Suppressor macrophage (primary cell): ENCODE results near the gene ZNF689.
"Not testable (repeated sequence)": the region's sequence is repeated elsewhere in the genome, so short reads cannot be mapped to it uniquely, and the experiment has no call there.

Experiments used
- DNase-seq, 4 experiments: peaks; one replicate each; pipeline ENCODE4 v3.0.0-alpha.2; 2020 to 2022

ZNF689 gene

GRCh38 chr16:30600215-30600614 is 10.0 kb downstream of the ZNF689 start:
- no peak for DNase-seq

DNA sequence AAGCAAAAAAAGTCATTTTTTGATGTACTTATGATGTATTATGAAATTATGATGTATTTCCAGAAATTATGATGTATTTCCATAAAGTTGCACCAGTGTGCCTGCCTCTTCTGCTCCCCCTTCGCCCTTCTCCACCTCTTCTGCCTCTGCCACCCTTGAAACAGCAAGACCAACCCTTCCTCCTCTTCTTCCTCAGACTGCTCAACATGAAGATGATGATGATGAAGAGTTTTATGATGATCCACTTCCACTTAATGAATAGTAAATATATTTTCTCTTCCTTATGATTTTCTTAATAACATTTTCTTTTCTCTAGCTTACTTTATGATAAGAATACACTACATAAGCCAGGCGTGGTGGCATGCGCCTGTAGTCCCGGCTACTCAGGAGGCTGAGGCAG is 17.3 kb downstream of the ZNF689 start:
- no peak for DNase-seq

- DNase-seq, result not testable (repeated sequence)
These were observed 19.3 kb downstream of the ZNF689 start for GRCh38 chr16:30590869-30591268.

DNA sequence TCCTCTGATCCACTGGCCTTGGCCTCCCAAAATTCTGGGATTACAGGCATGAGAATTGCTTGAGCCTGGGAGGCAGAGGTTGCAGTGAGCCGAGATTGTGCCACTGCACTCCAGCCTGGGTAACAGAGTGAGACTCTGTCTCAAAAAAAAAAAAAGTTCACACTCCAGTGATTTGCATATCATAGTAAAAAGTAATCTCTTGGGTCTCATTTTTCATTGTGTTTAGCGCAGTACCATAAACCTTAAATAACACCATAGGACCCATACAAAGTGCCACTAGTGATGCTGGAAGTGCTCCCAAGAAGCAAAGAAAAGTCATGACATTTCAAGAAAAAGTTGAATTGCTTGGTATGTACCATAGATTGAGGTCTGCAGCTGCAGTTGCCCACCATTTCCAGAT is 20.6 kb downstream of the ZNF689 start:
- not testable (repeated sequence) for DNase-seq

GRCh38 chr16:30588651-30589050 is 21.5 kb downstream of the ZNF689 start:
- no peak for DNase-seq

DNA sequence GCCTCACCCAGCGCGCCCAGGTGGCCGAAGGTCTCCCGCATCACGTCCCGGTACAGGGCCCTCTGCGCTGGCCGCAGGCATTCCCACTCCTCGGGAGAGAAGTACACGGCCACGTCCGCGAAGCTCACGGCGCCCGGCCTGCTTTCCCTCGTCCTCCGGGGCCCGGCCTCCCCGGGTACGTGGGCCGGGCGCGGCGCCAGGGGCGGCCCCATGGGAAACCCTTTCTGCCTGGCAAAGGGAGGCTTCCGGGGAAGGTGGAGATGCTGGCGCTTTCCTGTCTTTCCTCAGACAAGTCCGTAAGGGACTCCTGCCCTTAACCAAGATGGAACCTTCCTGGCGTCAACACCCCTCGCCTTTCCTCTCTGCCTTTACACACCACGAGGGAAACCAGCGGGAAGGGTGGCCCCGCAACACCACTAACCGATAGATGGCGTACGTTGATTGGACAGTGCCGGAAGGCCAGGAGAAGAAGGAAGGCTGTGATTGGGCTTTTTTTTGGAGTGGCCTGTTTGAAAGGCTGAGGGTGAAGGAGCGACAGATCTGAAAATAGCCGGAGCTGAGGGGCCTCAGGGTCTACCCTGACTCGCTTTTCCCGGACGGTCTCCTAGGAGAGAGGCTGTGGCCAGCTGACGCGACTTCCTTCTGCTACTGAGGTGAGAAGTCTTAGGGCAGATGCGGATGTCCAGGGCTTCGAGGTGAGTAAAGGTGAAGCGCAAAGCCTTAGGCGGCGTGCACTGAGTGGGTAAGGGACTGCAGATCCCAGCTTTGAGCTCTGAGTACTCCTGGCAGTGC is 24.6 kb downstream of the ZNF689 start, which contains the start of gene ZNF785:
TSS of gene ZNF785 (minus strand) at position 298 of the 792 bp plus-strand sequence. CDS start at position 212, 86 bp downstream.
- peak; percentile 96 to 98 (median 98) for DNase-seq

DNA sequence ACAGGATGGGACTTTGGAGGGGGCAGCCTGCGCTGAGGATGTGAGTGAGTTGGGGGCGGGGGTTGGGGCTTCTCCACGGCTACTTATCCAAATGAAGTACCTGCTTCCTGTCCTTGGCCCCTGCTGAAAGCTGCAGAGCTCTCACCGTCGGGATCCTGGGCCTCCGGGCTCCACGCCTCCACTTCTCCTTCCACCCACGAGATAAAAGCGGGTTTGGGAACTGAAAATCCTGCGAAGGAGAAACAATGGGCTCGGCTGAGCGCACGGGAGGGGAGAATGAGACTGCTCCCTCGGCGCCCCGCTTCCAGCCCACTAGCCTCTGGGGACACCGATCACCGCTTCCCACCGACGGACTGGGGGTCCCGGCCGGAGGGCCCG is 25.2 kb downstream of the ZNF689 start:
- DNase-seq, result peak; percentile 55 to 80 (median 70)

DNA sequence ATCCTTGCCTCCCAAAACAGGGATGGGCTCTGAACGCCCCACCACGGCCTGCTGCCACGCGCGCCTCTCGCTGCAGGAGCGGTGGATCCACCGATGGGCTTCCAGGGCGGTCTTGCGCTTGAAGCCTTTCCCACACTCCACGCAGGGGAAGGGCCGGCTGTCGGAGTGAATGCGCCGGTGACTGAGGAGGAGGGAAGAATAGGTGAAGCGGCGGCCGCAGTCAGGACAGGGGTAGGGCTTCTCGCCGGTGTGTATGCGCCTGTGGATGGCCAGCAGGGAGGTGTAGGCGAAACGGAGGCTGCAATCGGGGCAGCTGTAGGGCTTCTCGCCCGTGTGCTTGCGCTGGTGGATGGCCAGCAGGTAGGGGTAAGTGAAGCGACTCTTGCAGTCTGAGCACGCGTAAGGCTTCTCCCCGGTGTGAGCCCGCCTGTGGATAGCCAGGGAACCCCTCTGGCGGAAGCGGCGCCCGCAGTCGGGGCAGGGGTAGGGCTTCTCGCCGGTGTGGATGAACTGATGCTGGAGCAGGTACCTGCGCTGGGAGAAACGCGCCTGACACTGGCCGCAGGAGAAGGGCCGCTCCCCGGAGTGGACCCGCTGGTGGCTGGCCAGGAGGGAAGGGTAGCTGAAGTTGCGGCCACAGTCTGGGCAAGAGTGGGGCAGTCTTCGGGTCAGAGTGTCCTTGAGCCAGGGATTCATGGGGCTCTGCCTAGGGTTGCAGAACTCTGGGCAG is 27.4 kb downstream of the ZNF689 start:
- DNase-seq, result no peak

DNA sequence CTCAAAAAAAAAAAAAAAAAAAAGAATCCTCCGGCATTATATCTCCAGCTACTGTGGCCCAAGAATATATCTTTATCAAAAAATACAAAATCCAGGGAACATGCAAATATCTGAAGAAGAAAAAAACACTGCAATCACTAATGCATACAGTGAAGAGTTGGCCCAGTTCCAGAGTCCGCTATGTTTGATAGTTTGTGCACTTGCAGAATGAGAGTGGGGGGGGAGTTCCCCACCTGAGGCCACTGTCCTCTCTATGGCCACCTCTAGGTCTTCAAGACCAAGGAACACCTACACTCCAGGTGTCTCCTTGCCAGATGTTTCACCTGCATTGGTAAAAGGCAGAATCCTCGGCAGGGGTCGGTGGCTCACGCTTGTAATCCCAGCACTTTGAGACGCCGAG is 28.7 kb downstream of the ZNF689 start:
- no peak for DNase-seq

DNA sequence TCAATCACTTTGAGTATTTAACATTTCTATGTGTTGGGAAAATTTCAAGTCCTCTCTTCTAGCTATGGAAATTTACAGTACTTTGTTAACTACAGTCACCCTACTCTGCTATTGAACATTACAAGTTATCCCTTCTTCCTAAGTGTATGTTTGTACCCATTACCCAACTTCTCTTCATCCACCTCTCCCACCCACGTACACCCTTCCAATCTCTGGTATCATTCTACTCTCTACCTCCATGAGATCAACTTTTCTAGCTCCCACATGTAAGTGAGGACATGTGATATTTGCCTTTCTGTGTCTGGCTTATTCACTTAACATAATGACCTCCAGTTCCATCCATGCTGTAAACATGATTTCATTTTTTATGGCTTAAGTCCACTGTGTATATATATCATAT is 35.5 kb downstream of the ZNF689 start:
- no peak for DNase-seq

DNA sequence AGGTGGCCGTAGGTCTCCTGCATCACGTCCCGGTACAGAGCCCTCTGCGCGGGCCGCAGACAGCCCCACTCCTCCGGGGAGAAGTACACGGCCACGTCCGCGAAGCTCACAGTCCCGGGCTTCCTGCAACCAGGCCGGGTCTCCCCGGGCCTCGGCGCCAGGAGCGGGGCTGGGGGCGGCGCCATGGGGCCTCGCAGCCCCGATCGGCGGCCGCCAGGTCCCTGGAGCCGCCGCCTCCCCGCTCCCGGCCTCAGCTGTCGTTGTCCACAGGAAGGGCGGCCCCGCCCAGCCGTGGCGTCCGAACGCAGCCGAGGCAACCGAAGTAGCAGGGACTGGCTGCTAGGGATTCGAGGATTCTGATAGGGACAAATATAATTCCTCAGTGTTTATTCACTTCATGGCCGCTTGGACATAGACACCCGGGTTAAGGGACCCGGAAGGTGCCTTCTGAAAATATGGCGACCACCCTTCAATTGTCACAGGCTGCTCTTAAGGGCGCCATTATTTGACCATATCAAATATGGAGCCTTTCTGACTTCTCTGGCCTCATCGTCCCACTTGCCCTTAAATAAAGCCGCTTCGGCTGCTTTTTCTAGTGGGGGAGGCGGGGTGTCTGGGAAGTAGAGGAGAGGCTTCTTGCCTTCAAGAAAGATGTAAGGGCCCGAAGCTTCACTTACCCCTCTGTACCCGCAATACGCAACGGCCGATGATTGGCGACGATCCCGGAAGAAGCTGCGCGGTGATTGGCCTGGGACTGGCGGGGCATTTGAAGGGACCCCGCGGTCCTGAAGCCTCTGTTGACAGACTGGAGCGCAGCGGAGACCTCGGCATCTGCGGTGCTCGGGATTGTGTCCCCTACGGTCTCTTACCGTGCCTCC is 38.5 kb downstream of the ZNF689 start, which contains the start of gene ZNF688:
TSS of gene ZNF688 (minus strand) at position 270 of the 878 bp plus-strand sequence. CDS start at position 185, 85 bp downstream.
- DNase-seq, result peak; percentile 93 to 97 (median 96)

GRCh38 chr16:30570636-30571444 is 39.3 kb downstream of the ZNF689 start:
- DNase-seq, result peak in 2 of 4 experiments; percentile 24 to 29

DNA sequence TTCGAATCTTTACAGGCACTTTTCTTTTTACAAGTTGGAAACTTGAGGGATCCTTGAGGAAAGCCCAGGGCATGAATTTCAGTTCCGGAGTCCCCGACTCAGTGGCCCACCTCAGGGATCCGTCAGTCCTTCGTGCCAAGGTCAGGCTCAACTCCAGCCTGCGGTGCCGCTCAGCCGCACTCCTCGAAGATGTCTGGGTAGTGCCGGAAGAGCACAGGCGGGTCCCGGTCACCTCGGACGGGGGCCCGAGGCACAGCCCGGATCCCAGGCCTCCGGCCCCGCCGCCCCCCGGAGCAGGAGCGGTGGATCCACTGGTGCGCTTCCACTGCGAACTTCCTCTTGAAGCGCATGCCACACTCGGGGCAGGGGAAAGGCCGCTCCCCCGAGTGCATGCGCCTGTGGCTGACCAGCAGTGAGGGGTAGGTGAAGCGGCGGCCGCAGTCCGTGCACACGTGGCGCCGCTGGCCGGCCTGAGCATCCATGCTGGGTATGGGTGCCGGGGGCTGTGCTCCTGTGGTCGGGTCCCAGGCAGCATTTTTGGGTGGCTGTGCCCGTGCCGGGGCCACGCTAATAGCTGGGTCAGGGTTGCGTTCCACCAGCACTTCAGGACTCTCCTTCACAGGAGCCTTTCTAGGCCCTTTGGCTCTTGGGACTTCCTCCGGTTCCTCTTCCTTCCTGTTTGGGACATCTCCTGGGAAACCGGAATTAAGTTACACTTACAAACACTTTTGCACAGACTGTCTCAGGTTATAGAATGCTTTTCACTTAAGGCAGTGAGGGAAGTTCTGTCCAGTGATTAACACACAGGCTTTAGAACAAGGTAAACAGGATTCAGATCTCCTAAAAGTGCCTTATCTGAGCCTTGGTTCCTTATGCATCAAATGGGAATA is 40.2 kb downstream of the ZNF689 start:
- peak in 3 of 4 experiments; percentile 37 to 41 (median 41) for DNase-seq

DNA sequence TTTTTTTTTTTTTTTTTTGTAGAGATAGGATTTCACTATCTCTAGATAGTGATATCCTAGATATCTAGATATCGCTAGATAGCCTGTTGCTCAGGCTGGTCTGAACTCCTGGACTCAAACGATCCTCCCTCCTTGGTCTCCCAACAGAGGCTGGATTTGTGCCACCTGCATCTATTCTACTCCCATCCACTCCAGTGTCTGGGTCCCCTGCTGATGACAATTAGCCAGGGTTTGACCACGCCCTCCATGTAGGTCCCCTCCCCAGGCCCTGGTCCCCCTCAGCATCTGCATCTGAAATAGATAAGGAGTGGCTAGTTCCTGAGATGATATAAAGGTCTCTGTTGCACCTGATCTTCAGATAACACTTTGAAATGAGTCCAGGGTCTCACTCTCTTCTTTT is 40.9 kb downstream of the ZNF689 start:
- DNase-seq, result no peak

GRCh38 chr16:30567991-30568638 is 42.1 kb downstream of the ZNF689 start:
- DNase-seq, result peak; percentile 76 to 93 (median 86)

DNA sequence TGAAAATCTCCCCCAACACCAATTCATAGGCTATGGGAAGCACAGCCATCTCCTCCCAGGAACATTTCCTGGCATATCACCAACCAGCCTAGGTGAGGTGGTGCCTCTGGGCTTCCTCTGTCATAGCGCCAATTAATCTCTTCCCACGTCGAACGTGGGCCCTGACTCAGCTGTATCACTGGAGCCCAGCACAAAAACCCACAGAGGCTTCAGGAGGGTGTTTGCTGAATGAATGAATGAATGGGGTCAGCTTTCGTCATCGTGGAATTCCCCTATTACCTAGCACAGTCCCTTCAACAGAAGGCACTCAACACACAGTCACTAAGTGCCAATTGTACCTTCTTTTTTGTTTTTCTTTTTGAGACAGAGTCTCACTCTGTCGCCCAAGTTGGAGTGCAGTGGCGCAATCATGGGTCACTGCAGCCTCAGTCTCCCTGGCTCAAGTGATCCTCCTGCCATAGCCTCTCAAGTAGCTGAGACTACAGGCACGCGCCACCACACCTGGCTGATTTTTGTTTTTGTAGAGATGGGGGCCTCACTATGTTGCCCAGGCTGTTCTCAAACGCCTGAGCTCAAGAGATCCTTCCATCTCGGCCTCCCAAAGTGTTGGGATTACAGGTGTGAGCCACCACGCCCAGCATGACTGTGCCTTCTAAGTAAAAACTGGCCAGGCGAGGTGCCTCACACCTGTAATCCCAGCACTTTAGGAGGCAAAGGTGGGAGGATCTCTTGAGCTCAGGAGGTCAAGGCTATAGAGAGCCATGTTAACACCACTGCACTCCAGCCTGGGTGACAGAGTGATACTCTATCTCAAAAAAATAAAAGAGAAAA is 42.8 kb downstream of the ZNF689 start:
- DNase-seq, result peak in 2 of 4 experiments; percentile 35 to 53

DNA sequence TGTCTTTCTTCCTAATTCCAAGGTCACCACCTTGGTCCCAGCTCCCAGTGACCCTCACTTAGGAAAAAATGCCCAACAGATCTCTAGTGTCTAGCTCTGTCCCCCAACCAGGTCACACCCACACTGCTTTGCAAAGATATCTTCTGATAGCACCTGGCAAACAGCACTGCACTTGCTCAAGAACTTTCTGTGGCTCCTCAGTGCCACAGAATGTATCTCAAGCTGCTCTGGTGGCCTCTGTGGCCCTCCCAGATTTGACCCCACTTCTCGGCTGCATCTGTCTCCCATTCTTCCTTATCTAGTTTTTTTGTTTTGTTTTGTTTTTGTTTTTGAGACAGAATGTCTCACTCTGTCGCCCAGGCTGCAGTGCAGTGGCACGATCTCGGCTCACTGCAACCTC is 43.7 kb downstream of the ZNF689 start:
- DNase-seq, result no peak

- DNase-seq, result no peak
These were observed 44.2 kb downstream of the ZNF689 start for GRCh38 chr16:30565984-30566383.

DNA sequence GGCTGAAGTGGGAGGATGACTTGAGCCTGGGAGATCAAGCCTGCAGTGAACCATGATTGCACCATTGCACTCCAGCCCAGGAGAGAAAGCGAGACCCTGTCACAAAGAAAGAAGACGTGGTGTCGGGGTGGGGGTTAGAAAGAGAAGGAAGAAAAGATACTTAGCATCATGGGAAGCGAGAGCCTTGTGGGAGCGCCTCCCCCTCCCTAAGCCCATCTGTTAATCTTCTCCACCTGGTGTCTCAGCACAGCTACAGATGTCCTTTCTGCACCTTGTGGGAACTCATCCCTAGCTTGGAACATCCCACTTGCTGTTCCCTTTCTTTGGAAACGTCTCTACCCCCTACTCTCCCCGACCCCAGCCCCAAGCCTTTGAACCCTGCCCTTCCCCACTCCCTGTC is 44.7 kb downstream of the ZNF689 start:
- DNase-seq, result no peak
